GM12891 (cell line): ENCODE results near the gene C1QTNF3.

ENCODE experiments used
- POLR2A ChIP-seq: IDR thresholded peaks from 2 replicates; pipeline ENCODE4 v1.6.1; 2011; ENCODE audit warnings: low read depth, low read length, control low read depth
- POLR2AphosphoS5 ChIP-seq: IDR thresholded peaks from 2 replicates; pipeline ENCODE4 v1.6.1; 2011; ENCODE audit warnings: low read depth, low read length, control low read depth
- TAF1 ChIP-seq: IDR thresholded peaks from 2 replicates; pipeline ENCODE4 v1.6.1; 2011; ENCODE audit warnings: low read depth, low read length, control low read depth

DNA sequence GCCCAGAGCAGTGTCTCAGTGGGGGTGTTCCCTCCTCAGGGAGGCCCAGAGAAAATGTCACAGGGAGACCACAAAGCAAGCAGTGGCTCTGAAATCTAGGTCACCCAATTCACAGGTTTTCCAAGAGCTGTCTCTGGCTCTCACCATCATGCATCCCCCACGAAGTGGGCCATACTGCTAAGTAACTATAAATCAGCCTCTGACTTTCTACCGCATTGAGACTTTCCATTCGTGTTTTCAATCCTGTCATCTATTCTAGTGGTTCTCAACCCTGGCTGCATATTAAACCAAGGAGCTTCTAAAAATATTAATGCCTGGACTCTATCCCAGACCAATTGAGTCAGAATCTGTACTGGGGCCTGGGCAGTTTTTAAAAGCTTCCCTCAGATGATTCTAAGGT lies 2.0 kb upstream of the C1QTNF3 start:
- TF ChIP-seq POLR2A, result no peak
- TF ChIP-seq POLR2AphosphoS5, result no peak
- TF ChIP-seq TAF1, result no peak
